Ovary (tissue), 9 donors: Measurements from ENCODE around the gene DCAF4L1. TPM values are rescaled to one million over a fixed set of nuclear protein-coding genes. Genes with fewer than 3 reads are reported as not detected.

Experiments used
- DNase-seq, 5 donors: peaks; one replicate each; pipeline ENCODE4 v3.0.0-alpha.2; 2019 to 2020
- H3K27ac ChIP-seq, 2 donors: fragments of 200-600 bp; one replicate each; pipeline versions ENCODE4 v1.5.1 to v1.8.0; 2019 to 2022
- H3K27me3 ChIP-seq: fragments of 200-600 bp; one replicate; pipeline ENCODE4 v1.8.0; 2022
- H3K36me3 ChIP-seq: fragments of 200-600 bp; sonication (generic); one replicate; pipeline ENCODE4 v1.5.1; 2019
- H3K4me1 ChIP-seq: one replicate; pipeline ENCODE4 v1.8.1; 2013; ENCODE audit warnings: mild to moderate bottlenecking, moderate library complexity; ENCODE audit not compliant: insufficient read depth
- H3K4me3 ChIP-seq: fragments of 200-600 bp; sonication (generic); one replicate; pipeline ENCODE4 v1.5.1; 2017
- H3K9me3 ChIP-seq, 2 donors: fragments of 200-600 bp in 1 of 2; sonication (generic) in 1 of 2; one replicate each; pipeline versions ENCODE4 v1.5.1 to v1.8.1; 2013 to 2019; ENCODE audit warnings: mild to moderate bottlenecking in 1 of 2, moderate library complexity in 1 of 2
- CTCF ChIP-seq, 3 donors: fragments of 450-650 bp in 2 of 3; fragments of 200-600 bp in 1 of 3; IDR thresholded peaks; one replicate each; pipeline versions ENCODE4 v1.5.1 to v1.8.0; 2016 to 2022; ENCODE audit warnings: antibody characterized with exemption in 3 of 3, mild to moderate bottlenecking in 1 of 3
- EP300 ChIP-seq: sonication (generic); formaldehyde crosslinking; IDR thresholded peaks from one replicate; pipeline ENCODE4 v1.6.1; 2017; ENCODE audit warnings: antibody characterized with exemption
- POLR2A ChIP-seq: fragments of 450-650 bp; IDR thresholded peaks from one replicate; pipeline ENCODE4 v1.6.1; 2017; ENCODE audit warnings: antibody characterized with exemption, mild to moderate bottlenecking, moderate library complexity
- WGBS, 3 donors: extraction: QIAGEN DNeasy Blood & Tissue Kit in 1 of 3; methylation state at CpG; one replicate each; pipeline versions ENCODE4 v1.1.5 to v1.1.7; 2013 to 2017; 5-methylcytosine and 5-hydroxymethylcytosine counted together
- intact Hi-C, 4 donors: fragments of 100-400 bp; cut with DNase I; formaldehyde crosslinking; loops; one replicate each; pipeline versions ENCODE4 v1.11.0 to v1.15.1; 2022 to 2023
- polyA plus RNA-seq, 2 donors: library from polyadenylated mRNA; stranded (reverse); fragments of 200-250 nt in 1 of 2; fragments of 350-450 nt in 1 of 2; fragmentation: Illumina TruSeq in 1 of 2; extraction: RNeasy Lipid Tissue Mini Kit (QIAGEN cat#74804) in 1 of 2; gene quantifications; one replicate each; pipeline ENCODE4 v1.2.3, GENCODE V29; 2013 to 2014
- total RNA-seq, 7 donors: library from RNA; depleted of rRNA in 2 of 7; stranded (reverse); fragments of >200 nt in 2 of 7; fragmentation: NEBNext Ultra II Directional in 3 of 7; extraction: Animal tissue kit (Norgen Biotek cat#: 25700) in 3 of 7; gene quantifications; one replicate each; pipeline versions ENCODE4 v1.1.0 to v1.2.4, GENCODE V29; 2016 to 2023
- donor health status: DM: no; HTN: no; CAD: no; lungs with moderate emphysema.
- donor health status: DM: no; HTN: no; CAD: no.
- donor health status: Bipolar disorder and iron deficiency.
- donor health status: DM: yes; HTN: yes; CAD: no.
- donor health status: DM: no; HTN: no; CAD: no.
- donor health status: DM: yes; HTN: yes; CAD: no.

The DCAF4L1 gene
- total and polyA plus RNA-seq, 9 donors: 0.05 to 0.13 (median 0.11) TPM; not detected in 2

- Histone ChIP-seq H3K9me3 (no peaks in the 10 kb centered on the region), H3K36me3 (no peaks in the 10 kb centered on the region), H3K4me3 (no peak overlapping the region), H3K4me1 (peaks cover 8% of the 10 kb centered on the region), H3K27me3 (no peaks in the 10 kb centered on the region), H3K27ac (no peak overlapping the region)
- intact Hi-C loops: no loop called here
- TF ChIP-seq EP300: no peak
- WGBS, 3 donors: 90 to 94% (median 93%) methylated on average over 3 of the region's 3 CpGs
- DNase-seq: no peak
These were observed 13.0 kb downstream of the DCAF4L1 start for GRCh38 chr4:41994461-41994985.

GRCh38 chr4:41998019-41998418 lies 16.5 kb downstream of the DCAF4L1 start:
- Histone ChIP-seq H3K4me1 (peaks cover 2% of the 10 kb centered on the region), H3K4me3 (no peak overlapping the region), H3K27me3 (no peaks in the 10 kb centered on the region), H3K9me3 (no peaks in the 10 kb centered on the region), H3K27ac (no peak overlapping the region), H3K36me3 (no peaks in the 10 kb centered on the region)
- WGBS, 3 donors: 93 to 95% (median 94%) methylated on average over 3 of the region's 3 CpGs
- DNase-seq: no peak
- intact Hi-C loops: no loop called here
- no peak for TF ChIP-seq EP300

- intact Hi-C loops: no loop called here
- TF ChIP-seq CTCF (IDR thresholded peaks at IDR 0.05) (no peak), EP300 (no peak), POLR2A (no peak)
- no peaks in the 10 kb centered on the region for H3K27me3 ChIP-seq
- H3K36me3 ChIP-seq: no peaks in the 10 kb centered on the region
- no peak for DNase-seq
- H3K9me3 ChIP-seq: no peaks in the 10 kb centered on the region
- H3K27ac ChIP-seq: no peak overlapping the region
- no peak overlapping the region for H3K4me3 ChIP-seq
- H3K4me1 ChIP-seq: peaks cover 2% of the 10 kb centered on the region
These were observed 17.8 kb downstream of the DCAF4L1 start for GRCh38 chr4:41999321-41999720.

- no peaks in the 10 kb centered on the region for H3K36me3 ChIP-seq
These were observed 26.6 kb downstream of the DCAF4L1 start for GRCh38 chr4:42008011-42008786.

GRCh38 chr4:42015438-42015837 lies 33.9 kb downstream of the DCAF4L1 start:
- TF ChIP-seq EP300: no peak
- TF ChIP-seq POLR2A: no peak
- no peak for TF ChIP-seq CTCF (IDR thresholded peaks at IDR 0.05)
- intact Hi-C loops: no loop called here
- 91 to 94% (median 93%) methylated on average over 2 of the region's 2 CpGs for WGBS, 3 donors
- H3K36me3 ChIP-seq: no peaks in the 10 kb centered on the region
- no peak overlapping the region for H3K4me3 ChIP-seq
- no peaks in the 10 kb centered on the region for H3K27me3 ChIP-seq
- H3K4me1 ChIP-seq: no peaks in the 10 kb centered on the region
- no peak overlapping the region for H3K27ac ChIP-seq
- no peaks in the 10 kb centered on the region for H3K9me3 ChIP-seq
- no peak for DNase-seq

More at GRCh38 chr4:42008011-42008786, 26.6 kb downstream of the DCAF4L1 start:
- no peak for TF ChIP-seq EP300
- TF ChIP-seq CTCF (IDR thresholded peaks at IDR 0.05): no peak
- TF ChIP-seq POLR2A: no peak
- intact Hi-C loops: no loop called here
- no peaks in the 10 kb centered on the region for H3K9me3 ChIP-seq
- H3K4me1 ChIP-seq: no peaks in the 10 kb centered on the region
- H3K27me3 ChIP-seq: no peaks in the 10 kb centered on the region
- 95 to 96% (median 96%) methylated on average over 3 of the region's 3 CpGs for WGBS, 3 donors
- no peak overlapping the region for H3K27ac ChIP-seq
- no peak overlapping the region for H3K4me3 ChIP-seq
- no peak for DNase-seq
